HepG2 (cell line): Measurements from ENCODE around the gene FOXRED2. TPM values are rescaled to one million over a fixed set of nuclear protein-coding genes. Genes with fewer than 3 reads are reported as not detected.

Experiments
- ATAC-seq: fragments of 200-7000 bp; cut with Tn5 transposase; 3 replicates; pipeline ENCODE4 v1.9.1; 2020; ENCODE audit warnings: mild to moderate bottlenecking, moderate library complexity
- BruUV-seq: library from RNA; stranded (reverse); fragments of 400-500 nt; replicated peaks from 2 replicates; lab custom pipeline; 2021; lab: Mats Ljungman, UMichigan
- CTCF ChIA-PET: fragments of 300-600 bp; formaldehyde crosslinking; extraction: SDS; loops from one replicate; lab custom pipeline; 2021; ENCODE audit warnings: low total read pairs, inconsistent platforms, low intra/inter-chr PET ratio; lab: Yijun Ruan, JAX
- POLR2A ChIA-PET: fragments of 350-600 bp; sonication (Branson Sonifier 250); formaldehyde crosslinking; loops from one replicate; lab custom pipeline; 2020; ENCODE audit warnings: antibody characterized with exemption, inconsistent platforms; lab: Yijun Ruan, JAX
- DNase-seq: peaks from one replicate; pipeline ENCODE4 v3.0.0-alpha.2; 2015; ENCODE audit warnings: low spot score
- FAIRE-seq: peaks from 3 replicates; lab custom pipeline; 2011; peaks lifted over from hg19 to GRCh38; lab: Jason Lieb, UNC
- H2AFZ ChIP-seq: one replicate; pipeline ENCODE4 v1.6.1; 2011; ENCODE audit warnings: low read length, inconsistent platforms
- H3K27ac ChIP-seq: fragments of 300-600 bp; 3 replicates; pipeline ENCODE4 v1.8.0; 2011; ENCODE audit warnings: mixed run types, mild to moderate bottlenecking, mixed read lengths, low read length, inconsistent platforms; ENCODE audit not compliant: insufficient read depth; ENCODE audit errors: extremely low read length
- H3K27me3 ChIP-seq, 2 experiments: fragments of 200-600 bp in 1 of 2; 2 replicates in 1 of 2; 3 replicates in 1 of 2; pipeline versions ENCODE4 v1.6.0 to v1.8.0; 2011; ENCODE audit warnings: low read length in 2 of 2, mild to moderate bottlenecking in 2 of 2, moderate library complexity in 2 of 2, inconsistent platforms in 1 of 2; ENCODE audit not compliant: insufficient read depth in 2 of 2, control insufficient read depth in 1 of 2
- H3K36me3 ChIP-seq, 2 experiments: fragments of 200-600 bp in 1 of 2; replicated peaks in 1 of 2; 2 replicates in 1 of 2; 3 replicates in 1 of 2; pipeline versions ENCODE4 v1.5.1 to v1.8.0; 2011; ENCODE audit warnings: low read length in 2 of 2, inconsistent platforms in 1 of 2; ENCODE audit not compliant: insufficient read depth in 2 of 2, control insufficient read depth in 1 of 2
- H3K4me1 ChIP-seq: 2 replicates; pipeline ENCODE4 v1.5.1; 2012; ENCODE audit warnings: low read length, inconsistent platforms; ENCODE audit not compliant: insufficient read depth
- H3K4me2 ChIP-seq: 2 replicates; pipeline ENCODE4 v1.6.0; 2011; ENCODE audit warnings: low read depth, low read length, inconsistent platforms
- H3K4me3 ChIP-seq, 3 experiments: fragments of 200-600 bp in 1 of 3; sonication (generic), shearing (Covaris generic) in 1 of 3; replicated peaks in 1 of 3; 2 replicates each; pipeline ENCODE4 v1.5.1; 2011 to 2016; ENCODE audit warnings: low read length in 3 of 3, inconsistent platforms in 2 of 3, low read depth in 2 of 3, mild to moderate bottlenecking in 2 of 3, control low read depth in 1 of 3, mixed read lengths in 1 of 3; ENCODE audit not compliant: insufficient read depth in 1 of 3
- H3K79me2 ChIP-seq: one replicate; pipeline ENCODE4 v1.6.1; 2011; ENCODE audit warnings: low read length, inconsistent platforms; ENCODE audit not compliant: insufficient read depth
- H3K9ac ChIP-seq: 2 replicates; pipeline ENCODE4 v1.6.0; 2011; ENCODE audit warnings: mild to moderate bottlenecking, low read depth, low read length, inconsistent platforms; ENCODE audit not compliant: insufficient read depth
- H3K9me3 ChIP-seq: 2 replicates; pipeline ENCODE4 v1.5.1; 2012; ENCODE audit warnings: mild to moderate bottlenecking, low read length
- H4K20me1 ChIP-seq: 2 replicates; pipeline ENCODE4 v1.6.0; 2011; ENCODE audit warnings: inconsistent platforms, mild to moderate bottlenecking, low read length, moderate library complexity; ENCODE audit not compliant: insufficient read depth
- HDAC1 ChIP-seq: sonication (generic); formaldehyde crosslinking; IDR thresholded peaks from 2 replicates; pipeline ENCODE4 v1.5.1; 2020; ENCODE audit warnings: mild to moderate bottlenecking, missing genetic modification reagents
- HMGA1 ChIP-seq: sonication (generic); formaldehyde crosslinking; conservative IDR thresholded peaks from 2 replicates; pipeline ENCODE4 v1.4.0; 2020; ENCODE audit warnings: missing genetic modification reagents
- KDM6A ChIP-seq: IDR thresholded peaks from 2 replicates; pipeline ENCODE4 v1.6.1; 2016; ENCODE audit warnings: low read depth
- MED1 ChIP-seq: sonication (generic); formaldehyde crosslinking; IDR thresholded peaks from 2 replicates; pipeline ENCODE4 v1.4.0; 2020; ENCODE audit warnings: missing genetic modification reagents
- NR1H2 ChIP-seq: sonication (generic); formaldehyde crosslinking; IDR thresholded peaks from 2 replicates; pipeline ENCODE4 v1.8.1; 2022; ENCODE audit warnings: low read depth, missing genetic modification reagents, borderline replicate concordance
- PLRG1 ChIP-seq: fragments of 450-650 bp; conservative IDR thresholded peaks from 2 replicates; pipeline ENCODE4 v1.6.1; 2016
- SOX13 ChIP-seq, 3 experiments: fragments of 450-650 bp in 1 of 3; sonication (generic) in 1 of 3; formaldehyde crosslinking in 1 of 3; IDR thresholded peaks in 2 of 3; conservative IDR thresholded peaks in 1 of 3; 2 replicates each; pipeline versions ENCODE4 v1.5.0 to v1.6.1; 2016 to 2020; ENCODE audit warnings: antibody characterized with exemption in 1 of 3, mild to moderate bottlenecking in 1 of 3, missing compliant biosample characterization in 1 of 3, missing genetic modification reagents in 1 of 3, moderate library complexity in 1 of 3
- ZKSCAN1 ChIP-seq: fragments of 150-350 bp; IDR thresholded peaks from 2 replicates; pipeline ENCODE4 v1.6.1; 2014; ENCODE audit warnings: low read length
- ZNF850 ChIP-seq: sonication (generic); formaldehyde crosslinking; conservative IDR thresholded peaks from 2 replicates; pipeline ENCODE4 v1.9.0; 2021; ENCODE audit warnings: mild to moderate bottlenecking, missing genetic modification reagents
- WGBS: methylation state at CpG from one replicate; pipeline ENCODE4 v1.1.6; 2017; ENCODE audit warnings: low lambda C conversion rate; 5-methylcytosine and 5-hydroxymethylcytosine counted together
- in situ Hi-C: cut with HindIII; loops from 2 replicates; pipeline ENCODE4 v1.10.0; 2017; ENCODE audit warnings: low pct_unique_long_range_greater_than_20kb; ENCODE audit not compliant: extremely low pct_ligation_motif_present
- intact Hi-C: fragments of 100-400 bp; cut with micrococcal nuclease; formaldehyde crosslinking; loops from one replicate; pipeline ENCODE4 v1.10.0; 2022; ENCODE audit not compliant: unreplicated experiment
- polyA plus RNA-seq, 8 experiments: library from polyadenylated mRNA; depleted of rRNA in 3 of 8; stranded (reverse) in 7 of 8; unstranded in 1 of 8; fragments of >200 nt; fragmentation: Illumina TruSeq in 4 of 8; extraction: Trizol in 4 of 8; gene quantifications; 2 replicates each; pipeline versions ENCODE4 v1.2.1 to v1.2.3, GENCODE V29; 2011 to 2016; ENCODE audit warnings: low read depth in 4 of 8, missing spikeins in 1 of 8, mixed read lengths in 1 of 8; ENCODE audit not compliant: insufficient read depth in 1 of 8
- total RNA-seq, 5 experiments: library from RNA; depleted of rRNA; stranded (reverse); fragments of >200 nt; fragmentation: Illumina TruSeq; extraction: Trizol; gene quantifications; 2 replicates each; pipeline ENCODE4 v1.2.3, GENCODE V29; 2016; ENCODE audit warnings: low read depth in 1 of 5
- TF ChIP-seq, protein P1 (sequence below): sonication (generic); formaldehyde crosslinking; conservative IDR thresholded peaks from 2 replicates; pipeline ENCODE4 v1.8.1; 2023; ENCODE audit warnings: missing genetic modification reagents
- TF ChIP-seq, protein P2 (sequence below): IDR thresholded peaks from 2 replicates; pipeline ENCODE4 v1.6.1; 2016
- TF ChIP-seq, protein P3 (sequence below): sonication (generic); formaldehyde crosslinking; IDR thresholded peaks from 2 replicates; pipeline ENCODE4 v1.4.0; 2020; ENCODE audit warnings: mild to moderate bottlenecking, missing genetic modification reagents
- TF ChIP-seq, protein P4 (sequence below): sonication (generic); formaldehyde crosslinking; IDR thresholded peaks from 2 replicates; pipeline ENCODE4 v1.9.0; 2021; ENCODE audit warnings: mild to moderate bottlenecking, missing genetic modification reagents

The FOXRED2 gene
- total and polyA plus RNA-seq, 2 of the 13 experiments (the other 11 are each of a cell fraction or from before 2014, with no cell fraction given) = 9.3 to 28.1 TPM

DNA sequence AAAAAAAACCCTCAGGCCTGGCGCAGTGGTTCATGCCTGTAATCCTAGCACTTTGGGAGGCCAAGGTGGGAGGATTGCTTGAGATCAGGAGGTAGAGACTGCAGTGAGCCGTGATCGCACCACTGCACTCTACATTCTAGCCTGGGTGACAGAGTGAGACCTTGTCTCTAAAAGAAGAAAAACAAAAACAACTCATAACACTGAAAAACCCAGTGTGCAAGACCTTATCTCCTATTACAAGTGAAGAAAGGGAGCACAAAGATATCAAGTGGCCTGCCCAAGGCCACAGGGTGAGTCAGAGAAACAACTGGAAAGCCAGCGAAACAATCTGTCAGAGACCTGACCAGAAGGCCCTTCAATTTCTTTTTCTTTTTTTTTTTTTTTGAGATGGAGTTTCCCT lies 27.9 kb downstream of the FOXRED2 start:
- BruUV-seq = no TSS peak
- 92% methylated on average over 4 of the region's 4 CpGs for WGBS
- in situ Hi-C loops (no loop called here), intact Hi-C loops (no loop called here)
- FAIRE-seq = no peak
- H4K20me1 ChIP-seq = no peaks in the 10 kb centered on the region
- H2AFZ ChIP-seq = no peak overlapping the region
- no peak overlapping the region for H3K4me2 ChIP-seq
- DNase-seq = no peak
- ChIA-PET CTCF (no interaction called here), POLR2A (no interaction called here)
- no peak overlapping the region for H3K27ac ChIP-seq
- no peak for ATAC-seq
- no peaks in the 10 kb centered on the region for H3K9me3 ChIP-seq
- peaks cover 24% of the 10 kb centered on the region for H3K4me1 ChIP-seq
- H3K9ac ChIP-seq = no peak overlapping the region
- H3K36me3 ChIP-seq = peaks cover 21 to 37% of the 10 kb centered on the region in 2 experiments
- H3K79me2 ChIP-seq = peaks cover 14% of the 10 kb centered on the region
- no peak overlapping the region for H3K4me3 ChIP-seq
- H3K27me3 ChIP-seq = no peaks in the 10 kb centered on the region; a peak in 1 of 5 replicates
- TF ChIP-seq HMGA1 (no peak), SOX13 (IDR thresholded peaks at IDR 0.05) (no peak), SOX13 (CRISPR knock-in tag; conservative IDR thresholded peaks at IDR 0.05 in 1 of 2, IDR thresholded peaks at IDR 0.05 in 1 of 2) (no peak), KDM6A (CRISPR knock-in tag) (no peak), PLRG1 (no peak), MED1 (CRISPR knock-in tag) (no peak), ZNF850 (CRISPR knock-in tag) (no peak), NR1H2 (CRISPR knock-in tag) (no peak), HDAC1 (no peak), ZKSCAN1 (no peak)
- TF ChIP-seq, protein P1, sequence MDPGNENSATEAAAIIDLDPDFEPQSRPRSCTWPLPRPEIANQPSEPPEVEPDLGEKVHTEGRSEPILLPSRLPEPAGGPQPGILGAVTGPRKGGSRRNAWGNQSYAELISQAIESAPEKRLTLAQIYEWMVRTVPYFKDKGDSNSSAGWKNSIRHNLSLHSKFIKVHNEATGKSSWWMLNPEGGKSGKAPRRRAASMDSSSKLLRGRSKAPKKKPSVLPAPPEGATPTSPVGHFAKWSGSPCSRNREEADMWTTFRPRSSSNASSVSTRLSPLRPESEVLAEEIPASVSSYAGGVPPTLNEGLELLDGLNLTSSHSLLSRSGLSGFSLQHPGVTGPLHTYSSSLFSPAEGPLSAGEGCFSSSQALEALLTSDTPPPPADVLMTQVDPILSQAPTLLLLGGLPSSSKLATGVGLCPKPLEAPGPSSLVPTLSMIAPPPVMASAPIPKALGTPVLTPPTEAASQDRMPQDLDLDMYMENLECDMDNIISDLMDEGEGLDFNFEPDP (CRISPR knock-in tag) = no peak
- TF ChIP-seq, protein P2, sequence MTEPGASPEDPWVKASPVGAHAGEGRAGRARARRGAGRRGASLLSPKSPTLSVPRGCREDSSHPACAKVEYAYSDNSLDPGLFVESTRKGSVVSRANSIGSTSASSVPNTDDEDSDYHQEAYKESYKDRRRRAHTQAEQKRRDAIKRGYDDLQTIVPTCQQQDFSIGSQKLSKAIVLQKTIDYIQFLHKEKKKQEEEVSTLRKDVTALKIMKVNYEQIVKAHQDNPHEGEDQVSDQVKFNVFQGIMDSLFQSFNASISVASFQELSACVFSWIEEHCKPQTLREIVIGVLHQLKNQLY (CRISPR knock-in tag) = no peak
- TF ChIP-seq, protein P3, sequence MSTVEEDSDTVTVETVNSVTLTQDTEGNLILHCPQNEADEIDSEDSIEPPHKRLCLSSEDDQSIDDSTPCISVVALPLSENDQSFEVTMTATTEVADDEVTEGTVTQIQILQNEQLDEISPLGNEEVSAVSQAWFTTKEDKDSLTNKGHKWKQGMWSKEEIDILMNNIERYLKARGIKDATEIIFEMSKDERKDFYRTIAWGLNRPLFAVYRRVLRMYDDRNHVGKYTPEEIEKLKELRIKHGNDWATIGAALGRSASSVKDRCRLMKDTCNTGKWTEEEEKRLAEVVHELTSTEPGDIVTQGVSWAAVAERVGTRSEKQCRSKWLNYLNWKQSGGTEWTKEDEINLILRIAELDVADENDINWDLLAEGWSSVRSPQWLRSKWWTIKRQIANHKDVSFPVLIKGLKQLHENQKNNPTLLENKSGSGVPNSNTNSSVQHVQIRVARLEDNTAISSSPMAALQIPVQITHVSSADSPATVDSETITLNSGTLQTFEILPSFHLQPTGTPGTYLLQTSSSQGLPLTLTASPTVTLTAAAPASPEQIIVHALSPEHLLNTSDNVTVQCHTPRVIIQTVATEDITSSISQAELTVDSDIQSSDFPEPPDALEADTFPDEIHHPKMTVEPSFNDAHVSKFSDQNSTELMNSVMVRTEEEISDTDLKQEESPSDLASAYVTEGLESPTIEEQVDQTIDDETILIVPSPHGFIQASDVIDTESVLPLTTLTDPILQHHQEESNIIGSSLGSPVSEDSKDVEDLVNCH (CRISPR knock-in tag) = no peak
- TF ChIP-seq, protein P4, sequence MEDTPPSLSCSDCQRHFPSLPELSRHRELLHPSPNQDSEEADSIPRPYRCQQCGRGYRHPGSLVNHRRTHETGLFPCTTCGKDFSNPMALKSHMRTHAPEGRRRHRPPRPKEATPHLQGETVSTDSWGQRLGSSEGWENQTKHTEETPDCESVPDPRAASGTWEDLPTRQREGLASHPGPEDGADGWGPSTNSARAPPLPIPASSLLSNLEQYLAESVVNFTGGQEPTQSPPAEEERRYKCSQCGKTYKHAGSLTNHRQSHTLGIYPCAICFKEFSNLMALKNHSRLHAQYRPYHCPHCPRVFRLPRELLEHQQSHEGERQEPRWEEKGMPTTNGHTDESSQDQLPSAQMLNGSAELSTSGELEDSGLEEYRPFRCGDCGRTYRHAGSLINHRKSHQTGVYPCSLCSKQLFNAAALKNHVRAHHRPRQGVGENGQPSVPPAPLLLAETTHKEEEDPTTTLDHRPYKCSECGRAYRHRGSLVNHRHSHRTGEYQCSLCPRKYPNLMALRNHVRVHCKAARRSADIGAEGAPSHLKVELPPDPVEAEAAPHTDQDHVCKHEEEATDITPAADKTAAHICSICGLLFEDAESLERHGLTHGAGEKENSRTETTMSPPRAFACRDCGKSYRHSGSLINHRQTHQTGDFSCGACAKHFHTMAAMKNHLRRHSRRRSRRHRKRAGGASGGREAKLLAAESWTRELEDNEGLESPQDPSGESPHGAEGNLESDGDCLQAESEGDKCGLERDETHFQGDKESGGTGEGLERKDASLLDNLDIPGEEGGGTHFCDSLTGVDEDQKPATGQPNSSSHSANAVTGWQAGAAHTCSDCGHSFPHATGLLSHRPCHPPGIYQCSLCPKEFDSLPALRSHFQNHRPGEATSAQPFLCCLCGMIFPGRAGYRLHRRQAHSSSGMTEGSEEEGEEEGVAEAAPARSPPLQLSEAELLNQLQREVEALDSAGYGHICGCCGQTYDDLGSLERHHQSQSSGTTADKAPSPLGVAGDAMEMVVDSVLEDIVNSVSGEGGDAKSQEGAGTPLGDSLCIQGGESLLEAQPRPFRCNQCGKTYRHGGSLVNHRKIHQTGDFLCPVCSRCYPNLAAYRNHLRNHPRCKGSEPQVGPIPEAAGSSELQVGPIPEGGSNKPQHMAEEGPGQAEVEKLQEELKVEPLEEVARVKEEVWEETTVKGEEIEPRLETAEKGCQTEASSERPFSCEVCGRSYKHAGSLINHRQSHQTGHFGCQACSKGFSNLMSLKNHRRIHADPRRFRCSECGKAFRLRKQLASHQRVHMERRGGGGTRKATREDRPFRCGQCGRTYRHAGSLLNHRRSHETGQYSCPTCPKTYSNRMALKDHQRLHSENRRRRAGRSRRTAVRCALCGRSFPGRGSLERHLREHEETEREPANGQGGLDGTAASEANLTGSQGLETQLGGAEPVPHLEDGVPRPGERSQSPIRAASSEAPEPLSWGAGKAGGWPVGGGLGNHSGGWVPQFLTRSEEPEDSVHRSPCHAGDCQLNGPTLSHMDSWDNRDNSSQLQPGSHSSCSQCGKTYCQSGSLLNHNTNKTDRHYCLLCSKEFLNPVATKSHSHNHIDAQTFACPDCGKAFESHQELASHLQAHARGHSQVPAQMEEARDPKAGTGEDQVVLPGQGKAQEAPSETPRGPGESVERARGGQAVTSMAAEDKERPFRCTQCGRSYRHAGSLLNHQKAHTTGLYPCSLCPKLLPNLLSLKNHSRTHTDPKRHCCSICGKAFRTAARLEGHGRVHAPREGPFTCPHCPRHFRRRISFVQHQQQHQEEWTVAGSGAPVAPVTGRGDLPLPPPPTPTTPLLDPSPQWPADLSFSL (CRISPR knock-in tag) = no peak
